Esophagus muscularis mucosa (tissue), 4 donors: ENCODE measurements around the gene RAB11FIP4. TPM values are rescaled to one million over a fixed set of nuclear protein-coding genes. Genes with fewer than 3 reads are reported as not detected.

Source experiments
- DNase-seq: peaks from one replicate; pipeline ENCODE4 v3.0.0-alpha.2; 2017; ENCODE audit errors: extremely low spot score
- H3K27ac ChIP-seq, 4 donors: fragments of 200-600 bp; sonication (generic); replicated peaks in 1 of 4; 1 replicate in 3 of 4; 2 replicates in 1 of 4; pipeline ENCODE4 v1.5.1; 2016 to 2019; ENCODE audit warnings: mild to moderate bottlenecking in 1 of 4
- H3K27me3 ChIP-seq, 4 donors: fragments of 200-600 bp; sonication (generic); one replicate each; pipeline versions ENCODE4 v1.5.1 to v1.6.0; 2016 to 2019
- H3K36me3 ChIP-seq, 4 donors: fragments of 200-600 bp; sonication (generic); one replicate each; pipeline ENCODE4 v1.5.1; 2016 to 2019
- H3K4me1 ChIP-seq, 4 donors: fragments of 200-600 bp; sonication (generic); one replicate each; pipeline ENCODE4 v1.5.1; 2016 to 2019
- H3K4me3 ChIP-seq, 4 donors: fragments of 200-600 bp; sonication (generic); 1 replicate in 2 of 4; 2 replicates in 2 of 4; pipeline ENCODE4 v1.5.1; 2016 to 2019; ENCODE audit warnings: mild to moderate bottlenecking in 4 of 4, moderate library complexity in 1 of 4
- H3K9me3 ChIP-seq, 4 donors: fragments of 200-600 bp; sonication (generic); 1 replicate in 3 of 4; 2 replicates in 1 of 4; pipeline ENCODE4 v1.5.1; 2016 to 2019
- CTCF ChIP-seq, 3 experiments: fragments of 200-600 bp in 2 of 3; fragments of 450-650 bp in 1 of 3; sonication (generic) in 2 of 3; IDR thresholded peaks; one replicate each; pipeline ENCODE4 v1.5.1; 2017 to 2019; ENCODE audit warnings: antibody characterized with exemption in 3 of 3, mild to moderate bottlenecking in 2 of 3, moderate library complexity in 1 of 3
- EP300 ChIP-seq: sonication (generic); formaldehyde crosslinking; IDR thresholded peaks from one replicate; pipeline ENCODE4 v1.6.1; 2017; ENCODE audit warnings: antibody characterized with exemption
- POLR2A ChIP-seq: fragments of 450-650 bp; IDR thresholded peaks from one replicate; pipeline ENCODE4 v1.6.1; 2017; ENCODE audit warnings: antibody characterized with exemption, moderate library complexity, mild to moderate bottlenecking, low read depth
- POLR2AphosphoS5 ChIP-seq, 2 donors: sonication (generic); formaldehyde crosslinking; IDR thresholded peaks; one replicate each; pipeline ENCODE4 v1.6.1; 2017; ENCODE audit warnings: antibody characterized with exemption in 2 of 2
- WGBS: methylation state at CpG from one replicate; pipeline ENCODE4 v1.1.5; 2018; 5-methylcytosine and 5-hydroxymethylcytosine counted together
- intact Hi-C: fragments of 100-400 bp; cut with DNase I; formaldehyde crosslinking; loops from one replicate; pipeline ENCODE4 v1.15.1; 2023
- total RNA-seq, 4 donors: library from RNA; depleted of rRNA; stranded (reverse); fragments of >200 nt; gene quantifications; one replicate each; pipeline versions ENCODE4 v1.1.0 to v1.2.1, GENCODE V29; 2016

Gene RAB11FIP4
- total RNA-seq, 4 donors from 2014 or later, result 0.75 to 2.3 (median 1.7) TPM

GRCh38 chr17:31487063-31487647 is 95.7 kb downstream of the RAB11FIP4 start:
- 23% methylated on average over 16 of the region's 17 CpGs for WGBS
- H3K36me3 ChIP-seq, result no peaks in the 10 kb centered on the region
- no peak for DNase-seq

GRCh38 chr17:31487648-31488263 is 96.3 kb downstream of the RAB11FIP4 start:
- Histone ChIP-seq H3K9me3 (no peaks in the 10 kb centered on the region), H3K4me1 (peaks cover 21 to 26% (median 23%) of the 10 kb centered on the region in 4 donors), H3K27ac (peak overlapping the region in 1 of 4 donors; percentile 22), H3K4me3 (peak overlapping the region; percentile 57 to 71 (median 64)), H3K27me3 (peaks cover 0 to 50% (median 5%) of the 10 kb centered on the region in 4 donors), H3K36me3 (no peaks in the 10 kb centered on the region)
- intact Hi-C loops, result no loop called here
- TF ChIP-seq POLR2AphosphoS5 (IDR thresholded peaks at IDR 0.05) (no peak), EP300 (no peak), CTCF (IDR thresholded peaks at IDR 0.05) (no peak), POLR2A (no peak)
- WGBS, result 3% methylated on average over 7 of the region's 83 CpGs
- DNase-seq, result peak; percentile 92

More at GRCh38 chr17:31487063-31487647, 95.7 kb downstream of the RAB11FIP4 start:
- Histone ChIP-seq H3K27ac (no peak overlapping the region), H3K9me3 (no peaks in the 10 kb centered on the region), H3K4me1 (peaks cover 20 to 26% (median 22%) of the 10 kb centered on the region in 4 donors), H3K4me3 (peak overlapping the region; percentile 57 to 71 (median 64)), H3K27me3 (peaks cover 0 to 50% (median 5%) of the 10 kb centered on the region in 4 donors)
- TF ChIP-seq CTCF (IDR thresholded peaks at IDR 0.05), result no peak
- TF ChIP-seq POLR2AphosphoS5 (IDR thresholded peaks at IDR 0.05), result no peak
- TF ChIP-seq EP300, result no peak
- no peak for TF ChIP-seq POLR2A
- intact Hi-C loops, result no loop called here

GRCh38 chr17:31488264-31488981 is 96.9 kb downstream of the RAB11FIP4 start:
- Histone ChIP-seq H3K4me3 (peak overlapping the region; percentile 57 to 71 (median 64)), H3K27me3 (peaks cover 0 to 50% (median 5%) of the 10 kb centered on the region in 4 donors), H3K4me1 (peaks cover 21 to 26% (median 23%) of the 10 kb centered on the region in 4 donors), H3K36me3 (no peaks in the 10 kb centered on the region), H3K27ac (peak overlapping the region in 2 of 4 donors; percentile 22 to 38), H3K9me3 (no peaks in the 10 kb centered on the region)
- TF ChIP-seq POLR2A (no peak), POLR2AphosphoS5 (IDR thresholded peaks at IDR 0.05) (no peak), CTCF (IDR thresholded peaks at IDR 0.05) (no peak), EP300 (no peak)
- 46% methylated on average over 8 of the region's 62 CpGs for WGBS
- no peak for DNase-seq
- intact Hi-C loops, result no loop called here

GRCh38 chr17:31488982-31489294 is 97.5 kb downstream of the RAB11FIP4 start:
- no peak for TF ChIP-seq EP300
- no peak for TF ChIP-seq CTCF (IDR thresholded peaks at IDR 0.05)
- TF ChIP-seq POLR2AphosphoS5 (IDR thresholded peaks at IDR 0.05), result no peak
- no peak for TF ChIP-seq POLR2A
- H3K27ac ChIP-seq, result no peak overlapping the region
- intact Hi-C loops, result no loop called here
- 41% methylated on average over 4 of the region's 4 CpGs for WGBS
- H3K4me3 ChIP-seq, result peak overlapping the region; percentile 57 to 71 (median 64)
- peaks cover 0 to 50% (median 5%) of the 10 kb centered on the region in 4 donors for H3K27me3 ChIP-seq
- no peaks in the 10 kb centered on the region for H3K36me3 ChIP-seq
- DNase-seq, result no peak
- H3K9me3 ChIP-seq, result no peaks in the 10 kb centered on the region
- peaks cover 21 to 26% (median 23%) of the 10 kb centered on the region in 4 donors for H3K4me1 ChIP-seq
